ENCODE measurements around the gene SAMMSON.

SAMMSON gene

DNA sequence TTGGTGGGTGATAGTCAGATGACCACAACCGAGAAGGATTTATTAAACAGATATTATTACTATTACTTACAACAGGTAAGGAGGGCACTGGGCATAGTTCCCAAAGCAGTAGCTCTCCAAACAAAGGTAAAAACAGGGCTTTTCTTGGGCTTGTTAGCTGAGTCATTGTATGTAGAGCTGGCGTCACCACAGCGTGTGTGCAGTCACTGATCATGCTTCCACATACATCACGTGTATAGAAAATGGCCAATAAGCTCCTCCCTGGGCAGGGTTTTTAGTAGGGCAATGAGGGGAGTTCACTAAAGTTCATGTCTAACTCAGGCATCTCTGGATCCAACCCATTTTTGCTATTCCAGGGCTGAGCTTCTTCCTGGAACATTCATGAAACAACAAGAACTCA lies 5.8 kb upstream of the SAMMSON start:
- H3K4me3 ChIP-seq (ENCODE audit: low read depth, low read length): no peak overlapping the region
- TF ChIP-seq, protein P1, sequence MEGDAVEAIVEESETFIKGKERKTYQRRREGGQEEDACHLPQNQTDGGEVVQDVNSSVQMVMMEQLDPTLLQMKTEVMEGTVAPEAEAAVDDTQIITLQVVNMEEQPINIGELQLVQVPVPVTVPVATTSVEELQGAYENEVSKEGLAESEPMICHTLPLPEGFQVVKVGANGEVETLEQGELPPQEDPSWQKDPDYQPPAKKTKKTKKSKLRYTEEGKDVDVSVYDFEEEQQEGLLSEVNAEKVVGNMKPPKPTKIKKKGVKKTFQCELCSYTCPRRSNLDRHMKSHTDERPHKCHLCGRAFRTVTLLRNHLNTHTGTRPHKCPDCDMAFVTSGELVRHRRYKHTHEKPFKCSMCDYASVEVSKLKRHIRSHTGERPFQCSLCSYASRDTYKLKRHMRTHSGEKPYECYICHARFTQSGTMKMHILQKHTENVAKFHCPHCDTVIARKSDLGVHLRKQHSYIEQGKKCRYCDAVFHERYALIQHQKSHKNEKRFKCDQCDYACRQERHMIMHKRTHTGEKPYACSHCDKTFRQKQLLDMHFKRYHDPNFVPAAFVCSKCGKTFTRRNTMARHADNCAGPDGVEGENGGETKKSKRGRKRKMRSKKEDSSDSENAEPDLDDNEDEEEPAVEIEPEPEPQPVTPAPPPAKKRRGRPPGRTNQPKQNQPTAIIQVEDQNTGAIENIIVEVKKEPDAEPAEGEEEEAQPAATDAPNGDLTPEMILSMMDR (IDR thresholded peaks at IDR 0.05; ENCODE audit: insufficient read depth, low read depth, low read length, missing control alignments): no peak
- DNase-seq (ENCODE audit: low read depth): no peak

DNA sequence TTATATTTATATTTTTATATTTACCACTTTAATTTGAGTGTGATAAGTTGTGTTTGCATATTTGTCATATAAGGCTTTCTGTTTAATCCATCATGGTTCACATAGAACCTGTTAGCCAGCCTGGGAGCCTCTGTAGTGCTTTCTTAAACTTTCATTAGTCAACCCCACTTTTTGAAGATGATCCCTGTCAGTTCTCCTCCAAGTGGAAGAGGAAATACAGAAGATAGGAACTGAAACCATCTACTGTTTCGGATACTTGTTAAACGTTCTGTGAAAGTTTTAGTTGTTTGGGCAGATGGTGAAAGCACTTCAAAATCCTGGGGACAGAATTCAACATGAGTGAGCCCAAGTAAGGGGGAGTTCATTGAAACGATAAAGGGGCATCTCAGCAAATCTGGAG lies 4.6 kb upstream of the SAMMSON start:
- H3K4me3 ChIP-seq (ENCODE audit: low read depth, low read length): no peak overlapping the region
- no peak for DNase-seq (ENCODE audit: low read depth)
- TF ChIP-seq, protein P1 (IDR thresholded peaks at IDR 0.05; ENCODE audit: insufficient read depth, low read depth, low read length, missing control alignments): no peak

DNA sequence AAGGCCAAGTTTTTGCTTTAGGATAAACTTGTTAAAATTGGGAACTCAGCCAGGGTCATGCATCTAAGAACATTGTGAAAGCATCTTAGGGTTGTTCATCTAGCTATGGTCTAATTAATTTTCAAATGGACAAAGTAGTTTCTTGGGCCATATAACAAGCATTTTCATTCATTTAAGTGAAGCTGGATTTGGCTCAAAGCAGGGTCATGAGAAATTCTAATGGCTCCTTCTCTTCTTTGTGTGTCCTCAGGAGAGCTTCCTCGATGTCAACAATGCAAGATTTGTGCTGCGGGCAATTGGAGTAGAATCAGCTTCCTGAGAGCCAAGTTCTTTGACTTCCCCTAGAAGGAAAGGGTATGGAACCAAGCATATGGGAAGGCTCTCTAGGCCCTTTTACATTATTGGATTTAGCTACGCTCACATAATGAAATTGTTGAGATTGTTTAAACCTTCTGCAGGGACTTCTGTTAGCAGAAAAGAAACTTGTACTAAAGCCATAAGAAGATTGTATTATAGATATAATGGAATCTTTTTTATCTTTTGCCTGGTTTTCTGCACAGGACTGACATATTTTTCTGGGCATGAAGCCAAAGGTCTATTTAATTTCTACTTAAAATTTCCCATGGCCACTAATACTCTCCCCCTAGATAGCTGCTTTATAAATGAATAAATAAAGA lies 1.8 kb upstream of the SAMMSON start:
- no peak for DNase-seq (ENCODE audit: low read depth)
- no peak overlapping the region for H3K4me3 ChIP-seq (ENCODE audit: low read depth, low read length)
- TF ChIP-seq, protein P1 (IDR thresholded peaks at IDR 0.05; ENCODE audit: insufficient read depth, low read depth, low read length, missing control alignments): no peak

DNA sequence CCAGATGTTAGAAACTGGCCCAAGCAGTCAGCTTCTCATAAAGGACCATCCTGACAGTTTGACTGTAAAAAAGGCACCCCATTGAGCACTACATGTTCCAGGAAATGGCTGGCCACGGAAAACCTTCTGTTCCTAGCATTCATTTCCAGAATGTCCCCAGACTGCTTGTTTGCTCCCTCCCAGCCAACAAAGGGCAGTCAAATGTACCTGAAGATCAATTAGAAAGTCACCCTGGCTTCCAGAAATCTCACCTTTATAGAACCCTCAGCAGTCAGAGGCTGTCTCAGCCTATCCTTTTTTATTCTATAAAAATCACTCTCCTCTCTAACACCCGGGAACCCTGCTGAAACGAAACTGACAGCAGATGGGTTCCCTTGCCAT lies 784 bp upstream of the SAMMSON start:
- no peak for DNase-seq (ENCODE audit: low read depth)
- TF ChIP-seq, protein P1 (IDR thresholded peaks at IDR 0.05; ENCODE audit: insufficient read depth, low read depth, low read length, missing control alignments): no peak

DNA sequence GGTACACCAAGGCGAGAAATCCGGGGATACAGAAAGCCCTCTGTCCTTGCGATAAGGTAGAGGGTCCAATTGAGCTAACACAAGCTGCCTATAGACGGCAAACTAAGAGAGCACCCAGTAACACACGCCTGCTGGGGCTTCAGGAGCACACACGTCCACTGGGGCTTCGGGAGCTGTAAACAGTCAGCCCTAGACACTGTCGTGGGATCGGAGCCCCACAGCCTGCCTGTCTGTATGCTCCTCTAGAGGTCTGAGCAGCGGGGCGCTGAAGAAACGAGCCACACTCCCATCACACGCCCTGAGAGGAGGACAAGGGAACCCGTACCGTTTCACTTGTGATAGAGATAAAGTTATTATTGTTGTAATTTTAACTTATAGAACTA lies 486 bp downstream of the SAMMSON start:
- no peak overlapping the region for H3K4me3 ChIP-seq (ENCODE audit: low read depth, low read length)
- TF ChIP-seq, protein P1 (IDR thresholded peaks at IDR 0.05; ENCODE audit: insufficient read depth, low read depth, low read length, missing control alignments): no peak
- no peak for DNase-seq (ENCODE audit: low read depth)

More for the DNA sequence above, 784 bp upstream of the SAMMSON start:
- H3K4me3 ChIP-seq (ENCODE audit: low read depth, low read length): no peak overlapping the region

DNA sequence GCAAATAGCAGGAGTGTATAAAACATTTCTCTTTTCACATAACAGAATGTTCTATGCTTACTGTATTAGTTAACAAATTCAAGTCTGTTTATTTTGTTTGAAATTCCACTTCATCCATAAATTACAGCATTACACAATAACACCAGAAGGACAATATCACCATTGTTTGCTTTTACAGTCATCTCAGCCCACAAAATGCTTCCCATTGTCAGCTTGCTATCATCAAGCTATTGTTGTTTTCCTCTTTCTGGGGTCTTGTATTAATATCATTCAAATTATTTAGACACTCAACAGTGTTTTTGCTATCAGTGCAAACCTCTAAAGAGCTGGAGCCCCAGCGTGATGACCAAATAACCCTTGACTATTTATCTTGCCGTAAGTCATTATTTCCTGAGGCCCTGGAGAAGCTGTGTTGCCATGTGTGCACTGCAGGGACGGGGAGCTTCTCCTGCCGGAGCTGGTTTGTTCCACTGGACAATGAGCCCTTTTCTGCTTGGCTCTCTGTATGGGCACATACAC lies 1.1 kb downstream of the SAMMSON start:
- no peak for DNase-seq (ENCODE audit: low read depth)
- TF ChIP-seq, protein P1 (IDR thresholded peaks at IDR 0.05; ENCODE audit: insufficient read depth, low read depth, low read length, missing control alignments): no peak
- no peak overlapping the region for H3K4me3 ChIP-seq (ENCODE audit: low read depth, low read length)

DNA sequence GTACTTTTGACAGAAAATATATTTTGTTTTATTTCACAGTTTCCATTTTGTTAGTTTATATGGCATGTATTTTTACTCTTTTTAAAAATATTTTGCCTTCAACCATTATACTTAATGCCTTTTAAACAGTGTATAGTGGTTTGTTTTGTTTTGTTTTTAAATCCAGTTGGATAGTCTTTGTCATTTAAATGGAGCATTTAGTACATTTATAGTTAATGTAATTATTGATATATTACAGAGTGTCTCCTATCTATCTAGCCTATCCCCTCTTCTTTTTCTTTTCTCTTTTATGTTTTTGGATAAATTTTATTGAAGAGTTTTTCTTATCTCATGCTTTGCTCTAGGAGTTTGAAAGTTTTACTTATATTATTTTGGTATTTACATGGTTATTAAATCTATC lies 3.6 kb downstream of the SAMMSON start:
- no peak for DNase-seq (ENCODE audit: low read depth)
- TF ChIP-seq, protein P1 (IDR thresholded peaks at IDR 0.05; ENCODE audit: insufficient read depth, low read depth, low read length, missing control alignments): no peak
- H3K4me3 ChIP-seq (ENCODE audit: low read depth, low read length): no peak overlapping the region
